MCF 10A (cell line): ENCODE results near the gene BRME1. TPM values are rescaled to one million over a fixed set of nuclear protein-coding genes. Genes with fewer than 3 reads are reported as not detected.
A peak's percentile ranks its signal among the peaks of the same experiment; 100 is the strongest.

Experiments used
- BruUV-seq: library from RNA; stranded (reverse); fragments of 400-500 nt; replicated peaks from 2 replicates; lab custom pipeline; 2021; lab: Mats Ljungman, UMichigan
- CTCF ChIA-PET: fragments of 300-600 bp; sonication (Branson Sonifier 250); formaldehyde crosslinking; extraction: SDS; loops from one replicate; lab custom pipeline; 2021; ENCODE audit warnings: antibody characterized with exemption, inconsistent platforms; lab: Yijun Ruan, JAX
- POLR2A ChIA-PET: fragments of 300-600, 350-650 bp; sonication (Branson Sonifier 250); formaldehyde crosslinking; extraction: SDS; loops from one replicate; lab custom pipeline; 2020; ENCODE audit warnings: antibody characterized with exemption, inconsistent platforms; lab: Yijun Ruan, JAX
- DNase-seq: peaks from one replicate; pipeline ENCODE4 v3.0.0-alpha.2; 2018; ENCODE audit not compliant: unreplicated experiment
- H3K27ac Mint-ChIP-seq: one replicate; pipeline ENCODE4 v1.8.0; 2022; ENCODE audit warnings: mild to moderate bottlenecking, low read depth, mixed read lengths; ENCODE audit not compliant: unreplicated experiment
- H3K27me3 Mint-ChIP-seq: one replicate; pipeline ENCODE4 v1.8.0; 2022; ENCODE audit warnings: mixed read lengths; ENCODE audit not compliant: insufficient read depth, unreplicated experiment
- H3K36me3 Mint-ChIP-seq: one replicate; pipeline ENCODE4 v1.8.0; 2022; ENCODE audit warnings: mild to moderate bottlenecking, moderate library complexity, mixed read lengths; ENCODE audit not compliant: insufficient read depth, unreplicated experiment
- H3K4me1 Mint-ChIP-seq: one replicate; pipeline ENCODE4 v1.8.0; 2022; ENCODE audit warnings: mixed read lengths; ENCODE audit not compliant: insufficient read depth, unreplicated experiment
- H3K4me3 Mint-ChIP-seq: one replicate; pipeline ENCODE4 v1.8.0; 2022; ENCODE audit warnings: mild to moderate bottlenecking, moderate library complexity, mixed read lengths; ENCODE audit not compliant: unreplicated experiment
- H3K9me3 Mint-ChIP-seq: one replicate; pipeline ENCODE4 v1.8.0; 2022; ENCODE audit warnings: mixed read lengths; ENCODE audit not compliant: unreplicated experiment
- intact Hi-C: fragments of 100-400 bp; cut with micrococcal nuclease; formaldehyde crosslinking; loops from 2 replicates; pipeline ENCODE4 v1.14.1; 2022
- total RNA-seq: library from RNA; stranded (reverse); gene quantifications from 2 replicates; pipeline ENCODE4 v1.2.3, GENCODE V29; 2022
- TF ChIP-seq, protein P1 (sequence below): fragments of 200-600 bp; IDR thresholded peaks from one replicate; pipeline ENCODE4 v1.8.0; 2022; ENCODE audit warnings: antibody characterized with exemption, mild to moderate bottlenecking; ENCODE audit not compliant: unreplicated experiment

Gene BRME1
- total RNA-seq, 1 experiment from 2014 or later: 0.75 TPM

DNA sequence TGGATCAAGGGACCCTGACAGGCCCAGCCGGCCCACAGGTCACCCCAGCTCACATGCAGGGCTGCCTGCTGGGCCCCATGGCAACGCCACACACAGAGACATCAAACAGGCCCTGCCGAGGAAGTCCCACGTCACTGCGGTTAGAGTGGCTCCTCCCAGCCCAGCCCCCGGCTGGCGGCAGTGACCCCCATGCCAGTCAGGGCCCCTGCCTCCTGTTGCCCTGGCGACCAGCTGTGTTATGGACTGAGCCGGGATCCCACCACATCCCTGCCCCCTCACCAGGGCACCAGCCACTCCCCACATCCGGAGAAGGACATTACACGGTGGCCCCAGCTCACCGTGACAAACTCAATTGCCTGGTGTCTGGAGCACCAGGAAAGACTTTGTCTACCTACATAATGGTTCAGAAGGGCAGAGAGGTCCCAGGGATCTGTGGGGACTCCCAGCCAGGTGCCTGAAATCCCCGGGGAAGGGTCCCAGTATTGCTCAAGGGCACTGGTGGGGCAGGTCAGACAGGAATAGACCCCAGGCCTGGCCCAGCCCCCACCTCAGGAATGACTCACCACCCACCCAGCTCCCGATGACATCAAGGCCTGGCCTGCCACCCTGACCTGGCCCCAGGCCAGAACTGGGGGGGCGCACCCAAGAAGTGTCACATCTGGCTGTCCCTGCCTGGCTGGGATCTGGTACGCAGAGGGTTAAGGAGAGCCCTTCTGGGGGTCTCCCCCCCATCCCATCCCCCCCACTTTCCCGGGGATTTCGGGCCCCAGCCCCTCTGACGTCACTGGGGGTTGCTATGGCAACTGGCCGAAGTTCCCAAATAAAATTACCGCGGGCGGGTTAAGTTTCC is 59.1 kb downstream of the BRME1 start:
- Mint-ChIP-seq H3K36me3 (peaks cover 39% of the 10 kb centered on the region), H3K4me3 (peak overlapping the region; percentile 58), H3K27ac (peak overlapping the region; percentile 100), H3K9me3 (no peaks in the 10 kb centered on the region), H3K4me1 (peaks cover 30% of the 10 kb centered on the region), H3K27me3 (no peaks in the 10 kb centered on the region)
- TF ChIP-seq, protein P1, sequence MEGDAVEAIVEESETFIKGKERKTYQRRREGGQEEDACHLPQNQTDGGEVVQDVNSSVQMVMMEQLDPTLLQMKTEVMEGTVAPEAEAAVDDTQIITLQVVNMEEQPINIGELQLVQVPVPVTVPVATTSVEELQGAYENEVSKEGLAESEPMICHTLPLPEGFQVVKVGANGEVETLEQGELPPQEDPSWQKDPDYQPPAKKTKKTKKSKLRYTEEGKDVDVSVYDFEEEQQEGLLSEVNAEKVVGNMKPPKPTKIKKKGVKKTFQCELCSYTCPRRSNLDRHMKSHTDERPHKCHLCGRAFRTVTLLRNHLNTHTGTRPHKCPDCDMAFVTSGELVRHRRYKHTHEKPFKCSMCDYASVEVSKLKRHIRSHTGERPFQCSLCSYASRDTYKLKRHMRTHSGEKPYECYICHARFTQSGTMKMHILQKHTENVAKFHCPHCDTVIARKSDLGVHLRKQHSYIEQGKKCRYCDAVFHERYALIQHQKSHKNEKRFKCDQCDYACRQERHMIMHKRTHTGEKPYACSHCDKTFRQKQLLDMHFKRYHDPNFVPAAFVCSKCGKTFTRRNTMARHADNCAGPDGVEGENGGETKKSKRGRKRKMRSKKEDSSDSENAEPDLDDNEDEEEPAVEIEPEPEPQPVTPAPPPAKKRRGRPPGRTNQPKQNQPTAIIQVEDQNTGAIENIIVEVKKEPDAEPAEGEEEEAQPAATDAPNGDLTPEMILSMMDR: no peak
- DNase-seq: peak; percentile 93
- intact Hi-C loops: no loop called here
- ChIA-PET CTCF (interaction anchor here (0.6 to 1.1 kb wide), 2 partner anchors 13 to 51 kb away, joined by 3 to 4 read pairs; partner anchors contain the start of gene ZSWIM4), POLR2A (interaction anchor here (0.6 to 14.8 kb wide), 17 partner anchors 9 to 1055 kb away, joined by 3 to 265 read pairs (median 4); partner anchors contain the start of genes C19orf53, JUNB and ZSWIM4)
- TSS peak; percentile 38 for BruUV-seq

DNA sequence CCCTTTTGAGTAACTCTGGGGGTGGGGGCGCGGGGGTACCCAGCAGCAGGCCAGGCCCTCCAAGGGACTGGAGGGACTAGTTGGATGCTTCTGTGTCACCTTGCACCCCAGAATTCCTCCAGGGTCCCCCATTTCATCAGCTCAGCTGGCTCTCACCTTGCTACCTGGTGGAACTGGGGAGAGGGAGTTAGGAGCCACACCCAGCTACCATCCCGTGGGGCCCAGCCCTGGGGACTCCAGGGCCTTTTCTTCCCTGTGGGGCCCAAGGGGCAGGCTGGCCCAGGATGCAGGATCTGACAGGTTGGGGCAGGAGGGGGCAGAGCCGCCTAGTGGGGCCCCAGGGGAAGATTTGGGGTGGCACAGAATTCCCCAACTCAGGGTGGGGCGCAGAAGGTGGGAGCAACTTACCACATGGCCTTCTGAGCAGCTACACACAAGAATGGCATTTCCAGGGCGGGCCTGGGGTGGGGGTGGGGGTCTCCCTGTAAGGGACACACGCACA is 61.7 kb downstream of the BRME1 start:
- Mint-ChIP-seq H3K4me1 (peaks cover 28% of the 10 kb centered on the region), H3K27ac (peak overlapping the region; percentile 100), H3K36me3 (peaks cover 57% of the 10 kb centered on the region), H3K27me3 (no peaks in the 10 kb centered on the region), H3K4me3 (peak overlapping the region; percentile 96), H3K9me3 (no peaks in the 10 kb centered on the region)
- intact Hi-C loops: no loop called here
- POLR2A ChIA-PET: interaction anchor here (0.5 to 2.4 kb wide), 15 partner anchors 9 to 690 kb away, joined by 3 to 19 read pairs (median 6); partner anchors contain the start of genes C19orf53, MRI1 and ZSWIM4
- peak; percentile 69 for DNase-seq
- TF ChIP-seq, protein P1: peak; percentile 8
- no TSS peak for BruUV-seq
- CTCF ChIA-PET: interaction anchor here (0.6 kb wide), 1 partner anchor 19 kb away, joined by 3 read pairs; no protein-coding TSS in a partner anchor

DNA sequence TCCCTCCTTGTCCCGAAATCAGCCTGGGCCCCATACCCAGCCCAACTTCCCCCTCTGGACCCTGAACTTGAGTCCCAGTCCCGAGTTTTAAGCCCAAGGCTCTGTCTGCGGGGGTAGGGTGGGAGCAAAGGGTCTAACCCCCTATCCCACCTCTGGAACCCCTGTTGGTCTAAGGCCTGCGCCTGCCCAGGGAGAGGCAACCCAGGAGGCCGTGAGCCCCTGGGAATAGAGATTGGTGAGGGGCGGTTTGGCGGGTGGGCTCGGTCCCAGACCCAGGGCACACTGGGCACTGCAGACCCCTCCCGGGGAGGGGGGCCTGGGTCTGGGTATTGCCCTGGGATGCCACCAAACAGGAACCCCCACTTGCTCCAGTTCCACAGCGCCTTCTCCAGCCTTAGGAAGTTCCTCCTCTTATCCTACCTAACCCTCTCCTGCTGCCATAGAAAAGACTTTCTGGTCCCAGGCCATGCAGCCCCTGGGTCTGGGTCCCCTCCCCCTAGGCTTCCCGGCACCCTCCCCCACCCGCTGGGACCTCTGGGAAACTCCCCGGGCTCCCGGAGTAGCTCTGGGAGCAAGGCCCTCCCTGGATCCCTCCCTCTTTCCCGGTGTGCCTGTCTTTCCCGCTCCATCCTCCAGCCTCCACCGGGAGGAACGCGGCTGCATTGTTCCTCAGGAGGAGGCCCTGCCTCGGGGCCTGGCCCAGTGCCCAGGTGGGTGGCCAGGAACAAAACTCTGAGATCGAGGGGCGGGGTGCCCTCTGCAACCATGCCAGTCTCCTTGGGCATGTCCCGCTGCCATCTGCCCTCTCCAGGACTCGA is 62.6 kb downstream of the BRME1 start:
- H3K4me3 Mint-ChIP-seq: peak overlapping the region; percentile 96
- intact Hi-C loops: no loop called here
- CTCF ChIA-PET: interaction anchor here (0.6 kb wide), 1 partner anchor 20 kb away, joined by 3 read pairs; no protein-coding TSS in a partner anchor
- TF ChIP-seq, protein P1: no peak
- H3K27me3 Mint-ChIP-seq: no peaks in the 10 kb centered on the region
- peaks cover 66% of the 10 kb centered on the region for H3K36me3 Mint-ChIP-seq
- H3K27ac Mint-ChIP-seq: peak overlapping the region; percentile 95
- BruUV-seq: no TSS peak
- POLR2A ChIA-PET: interaction anchor here (0.5 to 2.4 kb wide), 13 partner anchors 9 to 689 kb away, joined by 3 to 19 read pairs (median 6); partner anchors contain the start of genes C19orf53, MRI1 and ZSWIM4
- DNase-seq: peak; percentile 97
- H3K9me3 Mint-ChIP-seq: no peaks in the 10 kb centered on the region
- peaks cover 28% of the 10 kb centered on the region for H3K4me1 Mint-ChIP-seq
